ENCODE data around the gene ZBTB17. TPM values are rescaled to one million over a fixed set of nuclear protein-coding genes. Genes with fewer than 3 reads are reported as not detected.

Gene ZBTB17
- total and polyA plus RNA-seq, 10 of the 15 experiments (the other 5 are each of a cell fraction or from before 2014, with no cell fraction given) = 0.87 to 59.4 (median 38.7) TPM

- TF ChIP-seq RELB (IDR thresholded peaks at IDR 0.05; ENCODE audit: low read depth) = peak; percentile 99
- peak; percentile 77 for TF ChIP-seq ATF2 (IDR thresholded peaks at IDR 0.05; ENCODE audit: low read length)
- TF ChIP-seq BCL3 (IDR thresholded peaks at IDR 0.05; ENCODE audit: borderline replicate concordance, insufficient read depth, low read depth, low read length, poor library complexity, severe bottlenecking) = peak; percentile 98
- peak; percentile 97 for TF ChIP-seq NFIC (IDR thresholded peaks at IDR 0.05; ENCODE audit: low read depth, low read length)
- peak; percentile 96 for TF ChIP-seq GATAD2B (conservative IDR thresholded peaks at IDR 0.05; ENCODE audit: low read depth)
- TF ChIP-seq RELA (IDR thresholded peaks at IDR 0.05; ENCODE audit: borderline replicate concordance, partially characterized antibody) = peak; percentile 93
Measured at GRCh38 chr1:15966081-15966955, 9.6 kb downstream of the ZBTB17 start (continued).
